Measurements from ENCODE around the gene CCDC13. TPM values are rescaled to one million over a fixed set of nuclear protein-coding genes. Genes with fewer than 3 reads are reported as not detected.

The CCDC13 gene
- total RNA-seq, 1 donor from 2014 or later = 1.7 TPM

DNA sequence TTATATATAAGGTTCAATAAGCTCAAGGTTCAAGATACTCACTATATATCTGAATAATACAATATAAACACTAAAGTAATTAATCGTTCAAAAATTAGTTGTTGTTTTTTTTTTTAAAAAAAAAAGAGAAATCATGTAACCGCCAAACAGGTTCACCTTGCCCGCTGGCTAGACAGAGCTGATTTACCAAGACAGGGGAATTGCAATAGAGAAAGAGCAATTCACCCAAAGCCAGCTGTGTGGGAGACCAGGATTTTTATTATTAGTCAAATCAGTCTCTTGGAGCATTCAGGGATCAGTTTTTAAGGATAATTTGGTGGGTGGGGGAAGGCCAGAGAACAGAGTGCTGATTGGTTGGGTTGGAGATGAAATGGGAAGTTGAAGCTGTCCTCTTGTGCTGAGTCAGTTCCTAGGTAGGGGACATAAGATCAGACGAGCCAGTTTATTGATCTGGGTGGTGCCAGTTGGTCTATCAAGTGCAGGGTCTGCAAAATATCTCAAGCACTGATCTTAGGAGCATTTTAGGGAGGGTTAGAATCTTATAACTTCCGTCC, 23.4 kb upstream of the CCDC13 start:
- Mint-ChIP-seq H3K4me3 (no peak overlapping the region), H3K36me3 (ENCODE audit: low read depth) (peaks cover 18% of the 10 kb centered on the region), H3K27ac (no peak overlapping the region), H3K9me3 (no peaks in the 10 kb centered on the region), H3K4me1 (peaks cover 17% of the 10 kb centered on the region), H3K27me3 (no peaks in the 10 kb centered on the region)
- intact Hi-C loops (cut with micrococcal nuclease) = no loop called here
- TF ChIP-seq, protein P1, sequence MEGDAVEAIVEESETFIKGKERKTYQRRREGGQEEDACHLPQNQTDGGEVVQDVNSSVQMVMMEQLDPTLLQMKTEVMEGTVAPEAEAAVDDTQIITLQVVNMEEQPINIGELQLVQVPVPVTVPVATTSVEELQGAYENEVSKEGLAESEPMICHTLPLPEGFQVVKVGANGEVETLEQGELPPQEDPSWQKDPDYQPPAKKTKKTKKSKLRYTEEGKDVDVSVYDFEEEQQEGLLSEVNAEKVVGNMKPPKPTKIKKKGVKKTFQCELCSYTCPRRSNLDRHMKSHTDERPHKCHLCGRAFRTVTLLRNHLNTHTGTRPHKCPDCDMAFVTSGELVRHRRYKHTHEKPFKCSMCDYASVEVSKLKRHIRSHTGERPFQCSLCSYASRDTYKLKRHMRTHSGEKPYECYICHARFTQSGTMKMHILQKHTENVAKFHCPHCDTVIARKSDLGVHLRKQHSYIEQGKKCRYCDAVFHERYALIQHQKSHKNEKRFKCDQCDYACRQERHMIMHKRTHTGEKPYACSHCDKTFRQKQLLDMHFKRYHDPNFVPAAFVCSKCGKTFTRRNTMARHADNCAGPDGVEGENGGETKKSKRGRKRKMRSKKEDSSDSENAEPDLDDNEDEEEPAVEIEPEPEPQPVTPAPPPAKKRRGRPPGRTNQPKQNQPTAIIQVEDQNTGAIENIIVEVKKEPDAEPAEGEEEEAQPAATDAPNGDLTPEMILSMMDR (IDR thresholded peaks at IDR 0.05) = no peak
- CTCF ChIA-PET = interaction anchor here (1.2 kb wide), 1 partner anchor 34 kb away, joined by 5 read pairs; no protein-coding TSS in a partner anchor
- no peak for ATAC-seq (ENCODE audit: low read depth)
- DNase-seq = no peak
- POLR2A ChIA-PET = no interaction called here

DNA sequence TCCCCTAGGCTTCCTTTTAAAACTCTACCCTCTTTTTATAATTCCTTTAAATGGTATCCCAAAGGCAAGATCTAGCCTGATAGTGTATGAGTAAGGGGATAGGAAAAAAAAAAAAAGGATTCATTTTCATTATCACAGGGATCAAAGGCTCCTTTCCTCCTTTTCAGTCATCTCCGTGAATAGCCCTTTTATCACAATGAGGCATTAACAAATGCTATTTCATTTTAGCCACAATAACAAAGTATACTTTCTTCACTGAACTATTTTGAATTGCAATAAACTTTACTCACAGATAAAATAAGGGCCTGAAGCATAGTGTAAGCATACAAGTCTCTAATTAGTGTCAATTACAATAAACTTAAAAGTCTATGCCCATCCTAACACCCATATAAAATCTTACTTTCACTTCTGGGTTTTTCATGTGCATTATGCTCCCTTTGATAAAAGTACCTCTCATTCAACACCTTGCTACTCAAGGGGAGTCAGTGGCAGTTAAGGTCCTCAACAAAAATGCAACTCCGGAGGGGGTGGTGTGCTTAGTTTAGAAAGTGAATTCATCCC, 22.6 kb upstream of the CCDC13 start:
- peaks cover 10% of the 10 kb centered on the region for H3K4me1 Mint-ChIP-seq
- H3K4me3 Mint-ChIP-seq = no peak overlapping the region
- TF ChIP-seq, protein P1 (IDR thresholded peaks at IDR 0.05) = no peak
- H3K27ac Mint-ChIP-seq = no peak overlapping the region
- H3K36me3 Mint-ChIP-seq (ENCODE audit: low read depth) = peaks cover 22% of the 10 kb centered on the region
- POLR2A ChIA-PET = no interaction called here
- no peak for ATAC-seq (ENCODE audit: low read depth)
- DNase-seq = no peak
- no peaks in the 10 kb centered on the region for H3K9me3 Mint-ChIP-seq
- H3K27me3 Mint-ChIP-seq = no peaks in the 10 kb centered on the region
- CTCF ChIA-PET = interaction anchor here (1.2 kb wide), 1 partner anchor 35 kb away, joined by 5 read pairs; no protein-coding TSS in a partner anchor
- intact Hi-C loops (cut with micrococcal nuclease) = no loop called here

DNA sequence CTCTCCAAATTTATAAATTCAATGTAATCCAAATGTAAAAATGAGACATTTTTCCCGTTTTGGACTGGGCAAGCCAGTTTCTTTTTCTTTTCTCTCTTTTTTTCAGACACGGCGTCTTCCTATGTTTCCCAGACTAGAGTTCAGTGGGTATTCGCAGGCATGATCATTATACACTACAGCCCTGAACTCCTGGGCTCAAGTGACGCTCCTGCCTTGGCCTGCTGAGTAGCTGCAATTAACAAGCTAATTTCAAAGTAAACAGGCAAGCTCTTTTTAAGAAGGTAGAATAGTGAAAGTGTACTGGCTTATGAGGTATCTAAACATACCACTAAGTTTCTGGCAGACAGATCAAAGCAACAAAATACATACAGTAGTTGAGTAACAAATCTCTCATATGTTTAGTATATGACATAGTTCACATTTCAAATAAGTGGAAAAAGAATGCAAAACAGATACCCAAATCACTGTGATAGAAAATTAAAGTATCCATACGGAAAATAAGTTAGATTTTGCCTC, 17.7 kb upstream of the CCDC13 start:
- intact Hi-C loops (cut with micrococcal nuclease) = no loop called here
- Mint-ChIP-seq H3K9me3 (no peaks in the 10 kb centered on the region), H3K27ac (no peak overlapping the region), H3K27me3 (no peaks in the 10 kb centered on the region), H3K4me1 (no peaks in the 10 kb centered on the region), H3K4me3 (no peak overlapping the region), H3K36me3 (ENCODE audit: low read depth) (peaks cover 43% of the 10 kb centered on the region)
- DNase-seq (no peak), ATAC-seq (ENCODE audit: low read depth) (no peak)
- TF ChIP-seq, protein P1 (IDR thresholded peaks at IDR 0.05) = no peak
- ChIA-PET POLR2A (no interaction called here), CTCF (no interaction called here)

DNA sequence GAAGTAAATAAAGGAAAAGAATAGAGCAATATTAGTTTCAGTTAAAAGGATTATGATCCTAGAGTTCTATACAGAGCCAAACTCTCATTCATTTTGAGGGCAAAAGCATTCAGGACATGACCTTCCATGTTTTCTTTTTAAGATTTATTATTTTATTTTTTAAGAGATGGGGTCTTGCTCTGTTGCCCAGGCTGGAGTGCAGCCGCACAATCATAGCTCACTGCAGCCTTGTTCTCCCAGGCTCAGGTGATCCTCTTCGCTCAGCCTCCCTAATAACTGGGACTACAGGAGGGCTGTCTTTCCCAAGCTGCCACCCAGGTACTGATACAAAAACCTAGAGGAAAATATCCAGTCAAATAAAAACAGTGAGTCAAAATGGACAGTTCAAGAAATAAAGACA, 13.6 kb upstream of the CCDC13 start:
- Mint-ChIP-seq H3K9me3 (no peaks in the 10 kb centered on the region), H3K27ac (no peak overlapping the region), H3K36me3 (ENCODE audit: low read depth) (peaks cover 49% of the 10 kb centered on the region), H3K4me3 (no peak overlapping the region), H3K4me1 (no peaks in the 10 kb centered on the region), H3K27me3 (no peaks in the 10 kb centered on the region)
- no peak for ATAC-seq (ENCODE audit: low read depth)
- CTCF ChIA-PET = no interaction called here
- DNase-seq = no peak
- TF ChIP-seq, protein P1 (IDR thresholded peaks at IDR 0.05) = no peak
- intact Hi-C loops (cut with micrococcal nuclease) = no loop called here
- POLR2A ChIA-PET = no interaction called here

DNA sequence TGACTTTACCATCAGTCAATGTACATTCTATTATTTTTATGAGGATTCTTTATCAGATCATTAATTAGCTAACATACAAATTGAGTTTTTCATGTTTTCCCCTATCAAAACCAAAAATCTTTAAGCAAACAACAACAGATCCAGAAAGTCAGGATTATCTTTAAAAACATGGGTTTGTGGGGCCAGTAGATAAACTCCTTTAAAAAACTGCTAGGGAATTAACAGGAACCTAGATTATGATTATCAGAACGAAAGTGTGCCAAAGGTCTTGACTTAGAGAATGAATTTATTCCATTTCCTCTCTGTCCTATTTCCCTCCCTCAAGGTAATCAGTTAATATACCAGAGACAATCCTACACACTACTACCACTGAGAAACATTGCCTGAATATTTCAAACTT, 13.2 kb upstream of the CCDC13 start:
- TF ChIP-seq, protein P1 (IDR thresholded peaks at IDR 0.05) = no peak
- CTCF ChIA-PET = no interaction called here
- intact Hi-C loops (cut with micrococcal nuclease) = no loop called here
- H3K27me3 Mint-ChIP-seq = no peaks in the 10 kb centered on the region
- H3K27ac Mint-ChIP-seq = no peak overlapping the region
- no peaks in the 10 kb centered on the region for H3K9me3 Mint-ChIP-seq
- POLR2A ChIA-PET = no interaction called here
- DNase-seq (no peak), ATAC-seq (ENCODE audit: low read depth) (no peak)
- H3K4me3 Mint-ChIP-seq = no peak overlapping the region
- peaks cover 46% of the 10 kb centered on the region for H3K36me3 Mint-ChIP-seq (ENCODE audit: low read depth)
- no peaks in the 10 kb centered on the region for H3K4me1 Mint-ChIP-seq

Data from activated B cell treated with CpG ODN at 0.5 μM for 24 hours (primary cell).